Measurements from ENCODE around the gene FAM149A. TPM values are rescaled to one million over a fixed set of nuclear protein-coding genes. Genes with fewer than 3 reads are reported as not detected.

The FAM149A gene
- polyA plus RNA-seq, 3 donors = not detected

DNA sequence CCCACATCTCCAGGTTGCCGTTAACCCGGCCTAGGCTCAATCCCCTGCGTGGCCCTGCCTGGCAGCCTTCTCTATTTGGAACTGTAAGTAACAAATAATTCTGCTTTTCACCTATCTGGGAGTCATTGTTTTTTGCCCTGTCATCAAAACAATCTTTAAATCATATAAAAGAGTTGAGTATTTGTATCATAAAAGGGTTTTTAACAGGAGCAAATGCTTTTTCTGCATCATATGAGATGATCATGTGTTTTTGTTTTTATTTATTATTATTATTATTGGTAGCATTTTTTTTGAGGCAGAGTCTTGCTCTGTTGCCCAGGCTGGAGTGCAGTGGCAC is 45.6 kb upstream of the FAM149A start:
- Histone ChIP-seq H3K36me3 (replicated peaks in 1 of 2; ENCODE audit: control insufficient read depth in 1 of 2, insufficient read depth in 2 of 2, low read length in 2 of 2) (no peaks in the 10 kb centered on the region), H3K9me3 (replicated peaks in 1 of 2; ENCODE audit: control insufficient read depth in 1 of 2, insufficient read depth in 1 of 2, low read length in 2 of 2) (peaks cover 0 to 3% of the 10 kb centered on the region in 2 donors), H3K4me1 (ENCODE audit: control insufficient read depth in 1 of 2, insufficient read depth in 2 of 2, low read length in 2 of 2) (peaks cover 0 to 8% of the 10 kb centered on the region in 2 donors), H3K79me2 (ENCODE audit: insufficient read depth, low read length) (no peaks in the 10 kb centered on the region), H3K4me3 (replicated peaks in 1 of 3; ENCODE audit: low read depth in 2 of 3, low read length in 3 of 3) (no peak overlapping the region), H4K20me1 (ENCODE audit: insufficient read depth, low read length) (no peaks in the 10 kb centered on the region), H3K27me3 (ENCODE audit: control insufficient read depth in 2 of 2, insufficient read depth in 2 of 2, low read length in 2 of 2) (no peaks in the 10 kb centered on the region), H3K9ac (ENCODE audit: insufficient read depth, low read length, poor library complexity, severe bottlenecking) (no peak overlapping the region), H3K4me2 (replicated peaks; ENCODE audit: extremely low read depth, low read length, poor library complexity, severe bottlenecking) (no peak overlapping the region), H2AFZ (ENCODE audit: insufficient read depth, low read depth, low read length, poor library complexity, severe bottlenecking) (peak overlapping the region; percentile 42), H3K27ac (ENCODE audit: low read depth in 1 of 2, low read length in 2 of 2) (no peak overlapping the region)
- Mint-ChIP-seq H3K4me3 (no peak overlapping the region), H3K27me3 (ENCODE audit: low read depth in 3 of 3) (peaks cover 2 to 11% (median 9%) of the 10 kb centered on the region in 3 donors), H3K36me3 (no peaks in the 10 kb centered on the region), H3K9me3 (peaks cover 6 to 13% (median 8%) of the 10 kb centered on the region in 7 donors), H3K4me1 (peaks cover 8% of the 10 kb centered on the region), H3K27ac (peak overlapping the region in 1 of 7 donors; percentile 60)
- 0% methylated on average over 3 of the region's 3 CpGs for WGBS (ENCODE audit: insufficient coverage)
- intact Hi-C loops (cut with micrococcal nuclease) = no loop called here
- no peak for DNase-seq
- TF ChIP-seq, protein P1, sequence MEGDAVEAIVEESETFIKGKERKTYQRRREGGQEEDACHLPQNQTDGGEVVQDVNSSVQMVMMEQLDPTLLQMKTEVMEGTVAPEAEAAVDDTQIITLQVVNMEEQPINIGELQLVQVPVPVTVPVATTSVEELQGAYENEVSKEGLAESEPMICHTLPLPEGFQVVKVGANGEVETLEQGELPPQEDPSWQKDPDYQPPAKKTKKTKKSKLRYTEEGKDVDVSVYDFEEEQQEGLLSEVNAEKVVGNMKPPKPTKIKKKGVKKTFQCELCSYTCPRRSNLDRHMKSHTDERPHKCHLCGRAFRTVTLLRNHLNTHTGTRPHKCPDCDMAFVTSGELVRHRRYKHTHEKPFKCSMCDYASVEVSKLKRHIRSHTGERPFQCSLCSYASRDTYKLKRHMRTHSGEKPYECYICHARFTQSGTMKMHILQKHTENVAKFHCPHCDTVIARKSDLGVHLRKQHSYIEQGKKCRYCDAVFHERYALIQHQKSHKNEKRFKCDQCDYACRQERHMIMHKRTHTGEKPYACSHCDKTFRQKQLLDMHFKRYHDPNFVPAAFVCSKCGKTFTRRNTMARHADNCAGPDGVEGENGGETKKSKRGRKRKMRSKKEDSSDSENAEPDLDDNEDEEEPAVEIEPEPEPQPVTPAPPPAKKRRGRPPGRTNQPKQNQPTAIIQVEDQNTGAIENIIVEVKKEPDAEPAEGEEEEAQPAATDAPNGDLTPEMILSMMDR (IDR thresholded peaks at IDR 0.05) = no peak

DNA sequence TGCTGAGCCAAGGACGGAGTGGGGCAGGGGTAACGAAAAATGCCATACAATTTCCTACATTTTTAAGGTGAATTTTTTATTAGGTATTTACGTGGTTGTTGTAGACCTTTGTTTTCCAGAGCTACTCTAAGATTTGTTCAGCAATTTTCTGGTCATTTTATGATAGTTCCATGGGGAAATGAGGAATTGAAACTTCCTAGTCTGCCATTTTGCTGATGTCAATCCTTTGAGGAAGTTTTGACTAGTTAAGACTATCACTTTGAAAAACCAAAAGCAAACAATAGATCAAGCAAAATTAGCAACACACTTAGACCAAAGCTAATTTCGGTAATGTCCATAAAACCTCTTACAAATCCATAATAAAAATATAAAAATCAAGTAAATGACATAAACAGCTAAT is 42.6 kb upstream of the FAM149A start:
- Histone ChIP-seq H3K4me2 (replicated peaks; ENCODE audit: extremely low read depth, low read length, poor library complexity, severe bottlenecking) (no peak overlapping the region), H3K4me1 (ENCODE audit: control insufficient read depth in 1 of 2, insufficient read depth in 2 of 2, low read length in 2 of 2) (peaks cover 0 to 8% of the 10 kb centered on the region in 2 donors), H3K27ac (ENCODE audit: low read depth in 1 of 2, low read length in 2 of 2) (no peak overlapping the region), H4K20me1 (ENCODE audit: insufficient read depth, low read length) (no peaks in the 10 kb centered on the region), H3K4me3 (replicated peaks in 1 of 3; ENCODE audit: low read depth in 2 of 3, low read length in 3 of 3) (no peak overlapping the region), H3K9me3 (replicated peaks in 1 of 2; ENCODE audit: control insufficient read depth in 1 of 2, insufficient read depth in 1 of 2, low read length in 2 of 2) (peaks cover 0 to 3% of the 10 kb centered on the region in 2 donors), H3K79me2 (ENCODE audit: insufficient read depth, low read length) (no peaks in the 10 kb centered on the region), H3K36me3 (replicated peaks in 1 of 2; ENCODE audit: control insufficient read depth in 1 of 2, insufficient read depth in 2 of 2, low read length in 2 of 2) (no peaks in the 10 kb centered on the region), H2AFZ (ENCODE audit: insufficient read depth, low read depth, low read length, poor library complexity, severe bottlenecking) (no peak overlapping the region), H3K27me3 (ENCODE audit: control insufficient read depth in 2 of 2, insufficient read depth in 2 of 2, low read length in 2 of 2) (no peaks in the 10 kb centered on the region), H3K9ac (ENCODE audit: insufficient read depth, low read length, poor library complexity, severe bottlenecking) (no peak overlapping the region)
- TF ChIP-seq, protein P1 (IDR thresholded peaks at IDR 0.05) = no peak
- intact Hi-C loops (cut with micrococcal nuclease) = no loop called here
- WGBS (ENCODE audit: insufficient coverage) = no CpG with 5 or more reads among the region's 4 CpGs
- Mint-ChIP-seq H3K27ac (no peak overlapping the region), H3K9me3 (peaks cover 4 to 11% (median 7%) of the 10 kb centered on the region in 7 donors), H3K36me3 (no peaks in the 10 kb centered on the region), H3K4me3 (no peak overlapping the region), H3K27me3 (ENCODE audit: low read depth in 3 of 3) (peaks cover 3 to 9% (median 4%) of the 10 kb centered on the region in 3 donors), H3K4me1 (peaks cover 8% of the 10 kb centered on the region)
- peak in 2 of 3 donors; percentile 30 to 34 for DNase-seq
